Measurements from ENCODE around the gene CENPU.
A peak's percentile ranks its signal among the peaks of the same experiment; 100 is the strongest.
"Not testable (repeated sequence)": the region's sequence is repeated elsewhere in the genome, so short reads cannot be mapped to it uniquely, and the experiment has no call there.

Gene CENPU

DNA sequence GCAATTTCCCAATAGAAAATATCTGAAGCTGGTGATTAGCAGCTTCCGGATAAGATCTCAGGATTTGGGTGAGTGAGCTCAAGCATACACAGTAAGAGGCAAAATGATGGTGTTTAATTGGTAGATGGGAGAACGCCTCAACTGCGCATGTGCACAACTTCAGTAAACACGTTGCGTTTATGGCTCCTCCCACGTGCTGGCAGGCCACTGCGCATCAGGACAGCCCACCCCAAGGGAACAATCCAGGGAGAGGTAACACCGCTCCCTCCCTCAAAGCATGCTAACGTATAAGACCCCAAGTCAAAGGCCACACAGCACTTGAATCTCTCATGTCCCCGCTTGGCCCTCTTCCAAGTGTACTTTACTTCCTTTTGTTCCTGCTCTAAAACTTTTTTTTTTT lies 10.3 kb upstream of the CENPU start:
- FAIRE-seq = no peak
- TF ChIP-seq POLR2A (IDR thresholded peaks at IDR 0.05; ENCODE audit: low read depth, low read length) = no peak
- no peak for DNase-seq (ENCODE audit: insufficient read length, low spot score)

DNA sequence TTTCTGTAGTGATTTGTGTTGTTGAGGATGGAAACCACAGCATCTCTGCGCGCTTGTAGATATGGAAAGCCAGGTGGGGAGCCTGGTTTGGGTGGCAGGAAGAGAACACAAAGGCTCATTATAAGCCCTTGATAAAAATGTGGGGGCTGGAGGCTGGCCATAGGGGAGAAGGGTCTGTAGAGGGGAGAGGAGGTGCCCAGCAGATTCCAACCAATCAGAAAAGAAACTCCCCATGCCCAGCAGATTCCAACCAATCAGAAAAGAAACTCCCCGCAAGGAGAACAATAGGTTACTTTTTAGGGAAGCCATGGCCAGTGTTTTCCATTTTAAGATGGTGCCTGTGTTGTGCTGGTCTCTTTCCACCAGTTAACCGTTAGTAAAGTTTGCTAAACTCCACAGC lies 9.8 kb upstream of the CENPU start:
- no peak for TF ChIP-seq POLR2A (IDR thresholded peaks at IDR 0.05; ENCODE audit: low read depth, low read length)
- no peak for FAIRE-seq
- DNase-seq (ENCODE audit: insufficient read length, low spot score) = no peak

DNA sequence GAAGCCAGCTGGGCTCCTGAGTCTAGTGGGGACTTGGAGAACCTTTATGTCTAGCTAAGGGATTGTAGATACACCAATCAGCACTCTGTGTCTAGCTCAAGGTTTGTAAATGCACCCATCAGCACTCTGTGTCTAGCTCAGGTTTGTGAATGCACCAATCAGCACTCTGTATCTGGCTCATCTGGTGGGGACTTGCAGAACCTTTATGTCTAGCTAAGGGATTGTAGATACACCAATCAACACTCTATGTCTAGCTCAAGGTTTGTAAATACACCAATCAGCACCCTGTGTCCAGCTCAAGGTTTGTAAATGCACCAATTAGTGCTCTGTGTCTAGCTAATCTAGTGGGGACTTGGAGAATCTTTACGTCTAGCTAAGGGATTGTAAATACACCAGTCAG lies 7.8 kb upstream of the CENPU start:
- FAIRE-seq; DNase-seq (ENCODE audit: insufficient read length, low spot score): not testable (repeated sequence)

DNA sequence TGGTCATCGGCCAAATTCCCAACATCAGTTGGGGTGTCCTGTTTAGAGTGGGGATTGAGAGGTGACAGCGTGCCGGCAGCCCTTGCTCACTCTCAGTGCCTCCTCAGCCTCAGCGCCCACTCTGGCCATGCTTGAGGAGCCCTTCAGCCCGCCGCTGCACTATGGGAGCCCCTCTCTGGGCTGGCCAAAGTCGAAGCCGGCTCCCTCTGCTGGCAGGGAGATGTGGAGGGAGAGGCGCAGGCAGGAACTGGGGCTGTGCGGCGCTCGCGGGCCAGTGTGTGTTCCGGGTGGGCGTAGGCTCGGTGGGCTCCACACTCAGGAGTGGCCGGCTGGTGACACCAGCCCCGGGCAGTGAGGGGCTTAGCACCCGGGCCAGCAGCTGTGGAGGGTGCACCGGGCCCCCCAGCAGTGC lies 7.1 kb upstream of the CENPU start:
- no peak for FAIRE-seq

DNA sequence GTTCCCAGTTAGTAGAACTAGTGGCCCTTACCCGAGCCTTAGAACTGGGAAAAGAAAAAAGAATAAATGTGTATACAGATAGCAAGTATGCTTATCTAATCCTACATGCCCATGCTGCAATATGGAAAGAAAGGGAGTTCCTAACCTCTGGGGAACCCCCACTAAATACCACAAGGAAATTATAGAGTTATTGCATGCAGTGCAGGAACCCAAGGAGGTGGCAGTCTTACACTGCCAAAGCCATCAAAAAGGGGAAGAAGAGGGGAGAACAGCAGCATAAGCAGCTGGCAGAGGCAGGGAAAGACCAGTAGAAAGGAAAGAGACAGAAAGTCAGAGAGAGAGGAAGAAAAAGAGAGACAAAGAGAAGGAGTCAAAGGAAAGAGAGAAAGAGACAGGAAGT lies 5.7 kb upstream of the CENPU start:
- not testable (repeated sequence) for FAIRE-seq

More for the DNA sequence above, 7.1 kb upstream of the CENPU start:
- TF ChIP-seq POLR2A (IDR thresholded peaks at IDR 0.05; ENCODE audit: low read depth, low read length) = no peak
- DNase-seq (ENCODE audit: insufficient read length, low spot score) = no peak

DNA sequence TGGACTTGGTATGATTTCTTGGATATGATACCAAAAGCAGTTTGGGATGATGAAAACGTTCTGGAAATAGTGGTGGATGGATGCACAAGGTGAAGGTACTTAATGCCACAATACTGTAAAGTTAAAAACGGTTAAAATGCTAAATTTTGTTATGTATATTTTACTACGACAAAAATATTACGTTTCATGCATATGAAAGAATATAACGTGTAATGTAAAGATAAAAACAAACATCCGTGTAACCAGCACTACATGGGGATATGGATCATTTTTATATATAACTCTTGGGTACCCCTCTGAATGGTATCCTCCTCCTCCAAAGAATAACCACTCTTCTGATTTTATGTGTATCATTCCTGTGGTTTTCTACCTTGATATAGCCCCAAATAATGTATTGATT lies 862 bp upstream of the CENPU start:
- DNase-seq (ENCODE audit: insufficient read length, low spot score) (no peak), FAIRE-seq (no peak)
- no peak for TF ChIP-seq POLR2A (IDR thresholded peaks at IDR 0.05; ENCODE audit: low read depth, low read length)

More for the DNA sequence above, 5.7 kb upstream of the CENPU start:
- DNase-seq (ENCODE audit: insufficient read length, low spot score) = not testable (repeated sequence)

DNA sequence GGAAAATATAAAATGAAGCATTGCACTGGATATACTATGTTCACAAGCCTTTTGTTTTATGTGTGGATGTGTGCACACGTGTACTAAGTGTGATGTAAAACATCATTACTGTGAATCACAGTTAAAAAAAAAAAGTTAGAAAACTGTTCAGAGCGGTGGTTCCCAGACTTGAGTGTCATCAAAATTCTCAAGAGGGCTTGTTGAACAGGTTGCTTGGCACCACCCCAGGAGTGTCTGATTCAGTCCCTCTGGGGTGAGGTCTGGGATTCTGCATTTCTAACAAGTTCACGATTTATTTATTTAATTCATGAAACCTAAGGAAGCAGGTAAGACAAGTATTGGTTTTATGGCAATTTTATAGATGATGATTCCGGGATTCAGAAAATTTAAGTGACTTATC lies 1.8 kb downstream of the CENPU start:
- TF ChIP-seq POLR2A (IDR thresholded peaks at IDR 0.05; ENCODE audit: low read depth, low read length) = no peak
- FAIRE-seq = no peak
- no peak for DNase-seq (ENCODE audit: insufficient read length, low spot score)

DNA sequence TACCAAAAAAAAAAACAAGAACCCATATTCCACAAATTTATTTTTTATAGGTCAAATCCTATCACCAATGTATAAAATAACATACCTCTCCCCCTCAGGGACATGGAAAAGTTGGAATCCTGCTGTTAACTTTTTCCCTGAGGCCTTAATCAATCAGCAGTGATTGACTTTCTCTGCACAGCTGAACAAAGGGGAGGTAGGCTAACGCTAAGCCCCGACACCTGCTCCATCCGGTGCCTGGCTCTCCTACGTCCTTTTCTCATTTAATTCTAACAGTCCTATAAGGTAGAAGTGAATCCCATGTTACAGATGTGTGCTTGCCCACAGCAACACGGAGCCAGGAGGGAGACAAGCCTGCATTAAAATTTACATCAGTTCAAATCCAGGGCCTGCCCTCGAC lies 2.8 kb downstream of the CENPU start:
- DNase-seq (ENCODE audit: insufficient read length, low spot score) (no peak), FAIRE-seq (no peak)
- TF ChIP-seq POLR2A (IDR thresholded peaks at IDR 0.05; ENCODE audit: low read depth, low read length) = no peak

DNA sequence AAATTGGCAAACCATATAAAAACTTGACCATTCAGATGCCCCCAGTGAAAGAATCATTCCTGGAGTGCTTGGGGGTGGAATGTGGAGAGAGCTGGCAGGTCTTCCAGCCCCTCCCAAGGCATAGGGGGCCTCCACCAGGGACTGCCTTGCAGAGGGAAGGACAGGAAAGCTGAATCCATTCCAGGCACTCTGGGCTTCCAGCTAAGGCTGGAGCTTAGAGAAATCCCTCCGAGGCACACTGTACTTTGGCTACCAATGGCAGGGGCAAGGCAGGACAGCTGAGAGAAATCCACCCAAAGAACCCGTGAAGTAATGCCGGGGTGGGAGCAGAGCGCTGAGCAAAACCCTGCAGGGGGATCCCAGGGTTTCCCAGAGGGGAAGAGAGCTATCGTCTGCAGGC lies 4.0 kb downstream of the CENPU start:
- FAIRE-seq = no peak
- no peak for DNase-seq (ENCODE audit: insufficient read length, low spot score)
- no peak for TF ChIP-seq POLR2A (IDR thresholded peaks at IDR 0.05; ENCODE audit: low read depth, low read length)

DNA sequence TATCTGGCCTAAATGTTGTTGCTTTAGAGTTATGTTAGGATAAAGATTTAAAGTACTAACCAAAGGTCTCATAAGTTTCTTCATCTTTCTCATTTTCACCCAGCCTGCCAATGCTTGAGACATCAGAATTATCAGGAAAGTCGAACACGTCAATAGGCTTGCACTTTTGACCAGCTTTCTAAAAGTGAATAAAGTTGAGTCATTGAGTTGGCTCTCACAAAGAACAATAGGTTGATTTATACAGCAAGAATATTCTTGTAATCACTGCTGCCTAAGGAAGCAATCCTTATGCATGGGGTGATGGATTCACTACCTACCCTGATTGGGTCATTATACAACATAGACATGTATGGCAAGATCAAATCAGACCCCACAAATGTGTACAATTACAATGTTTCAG lies 5.0 kb downstream of the CENPU start:
- FAIRE-seq = peak; percentile 20
- no peak for TF ChIP-seq POLR2A (IDR thresholded peaks at IDR 0.05; ENCODE audit: low read depth, low read length)
- no peak for DNase-seq (ENCODE audit: insufficient read length, low spot score)

DNA sequence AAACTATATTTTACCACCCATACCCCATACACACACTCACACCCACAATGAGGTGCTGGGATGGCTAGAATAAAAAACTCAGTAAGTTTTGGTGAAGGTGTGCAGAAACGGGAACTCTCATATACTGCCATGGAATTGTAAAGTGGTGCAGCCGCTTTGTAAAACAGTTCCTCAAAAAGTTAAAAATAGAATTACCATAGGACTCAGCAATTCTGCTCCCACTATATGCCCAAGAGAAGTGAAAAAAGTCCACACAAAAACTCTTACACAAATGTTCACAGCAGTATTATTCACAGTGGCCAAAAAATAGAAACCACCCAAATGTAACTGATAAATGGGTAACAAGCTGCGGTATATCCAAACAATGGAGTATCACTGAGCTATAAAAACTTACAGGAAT lies 6.5 kb downstream of the CENPU start:
- no peak for TF ChIP-seq POLR2A (IDR thresholded peaks at IDR 0.05; ENCODE audit: low read depth, low read length)
- DNase-seq (ENCODE audit: insufficient read length, low spot score) = no peak
- FAIRE-seq = no peak

DNA sequence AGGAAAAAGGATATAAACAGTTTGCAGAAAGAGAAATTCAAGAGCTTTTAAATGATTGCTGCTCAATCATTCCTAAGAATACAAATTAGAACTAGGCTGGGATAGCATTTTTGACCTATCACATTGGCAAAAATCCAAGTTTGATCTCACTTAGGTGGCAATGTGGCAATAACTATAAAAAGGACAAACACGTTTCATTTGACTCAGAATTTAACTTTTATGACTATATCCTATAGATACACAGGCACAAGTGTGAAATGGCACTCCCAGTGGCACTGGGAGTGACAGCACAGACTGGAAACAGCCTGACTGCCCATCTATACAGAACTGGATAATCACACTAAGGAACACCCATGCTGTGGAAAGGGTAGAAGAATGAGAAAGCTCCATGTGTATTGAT lies 11.1 kb downstream of the CENPU start:
- DNase-seq (ENCODE audit: insufficient read length, low spot score) (no peak), FAIRE-seq (no peak)
- no peak for TF ChIP-seq POLR2A (IDR thresholded peaks at IDR 0.05; ENCODE audit: low read depth, low read length)

DNA sequence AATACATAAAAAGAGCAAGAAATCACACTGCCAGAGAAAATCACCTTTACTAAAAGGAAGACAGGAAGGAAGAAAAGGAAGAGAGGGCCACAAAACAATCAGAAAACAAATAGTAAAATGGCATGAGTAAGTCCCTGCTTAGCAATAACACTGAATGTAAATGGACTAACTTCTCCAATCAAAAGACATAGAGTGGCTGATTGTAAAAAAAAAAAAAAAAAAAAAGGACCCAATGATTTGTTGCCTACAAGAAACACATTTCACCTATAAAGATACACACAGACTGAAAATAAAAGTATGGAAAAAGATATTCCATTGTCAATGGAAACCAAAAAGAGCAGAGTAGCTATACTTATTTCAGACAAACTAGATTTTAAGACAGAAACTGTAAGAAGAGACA lies 12.6 kb downstream of the CENPU start:
- DNase-seq (ENCODE audit: insufficient read length, low spot score) (no peak), FAIRE-seq (no peak)
- no peak for TF ChIP-seq POLR2A (IDR thresholded peaks at IDR 0.05; ENCODE audit: low read depth, low read length)

DNA sequence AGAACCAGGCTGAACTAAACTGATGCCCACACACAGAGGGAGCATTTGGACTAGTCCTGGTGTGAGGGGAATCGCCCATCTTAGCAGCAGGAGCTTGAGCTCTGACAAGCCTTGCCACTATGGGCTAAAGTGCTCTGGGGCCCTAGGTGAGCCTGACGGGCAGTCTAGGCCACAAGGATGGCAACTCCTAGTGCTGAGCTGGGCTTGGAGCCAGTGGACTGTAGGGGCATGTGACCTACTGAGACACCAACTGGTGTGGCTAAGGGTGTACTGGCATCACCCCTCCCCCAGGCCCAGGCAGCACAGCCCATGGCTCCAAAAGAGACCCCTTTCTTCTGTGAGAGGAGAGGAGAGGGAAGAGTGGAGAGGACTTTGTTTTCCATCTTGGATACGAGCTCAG lies 14.5 kb downstream of the CENPU start:
- no peak for DNase-seq (ENCODE audit: insufficient read length, low spot score)
- no peak for FAIRE-seq
- TF ChIP-seq POLR2A (IDR thresholded peaks at IDR 0.05; ENCODE audit: low read depth, low read length) = no peak

DNA sequence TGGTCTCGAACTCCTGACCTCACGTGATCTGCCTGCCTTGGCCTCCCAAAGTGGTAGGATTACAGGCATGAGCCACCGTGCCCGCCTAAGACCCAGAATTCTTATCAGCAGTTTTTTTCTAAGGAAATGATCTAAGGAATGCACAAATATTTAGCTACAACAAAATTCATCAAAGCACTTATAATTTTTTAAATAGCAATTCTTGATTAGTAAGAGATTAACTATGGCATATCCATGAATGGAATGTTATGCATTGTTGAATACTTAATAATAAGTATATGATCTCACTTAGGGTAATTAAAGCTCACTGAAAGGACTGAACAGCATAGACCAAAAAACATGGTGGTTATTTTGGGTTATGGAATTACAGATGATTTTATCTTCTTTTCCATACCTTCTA lies 18.4 kb downstream of the CENPU start:
- no peak for TF ChIP-seq POLR2A (IDR thresholded peaks at IDR 0.05; ENCODE audit: low read depth, low read length)
- no peak for DNase-seq (ENCODE audit: insufficient read length, low spot score)
- no peak for FAIRE-seq

DNA sequence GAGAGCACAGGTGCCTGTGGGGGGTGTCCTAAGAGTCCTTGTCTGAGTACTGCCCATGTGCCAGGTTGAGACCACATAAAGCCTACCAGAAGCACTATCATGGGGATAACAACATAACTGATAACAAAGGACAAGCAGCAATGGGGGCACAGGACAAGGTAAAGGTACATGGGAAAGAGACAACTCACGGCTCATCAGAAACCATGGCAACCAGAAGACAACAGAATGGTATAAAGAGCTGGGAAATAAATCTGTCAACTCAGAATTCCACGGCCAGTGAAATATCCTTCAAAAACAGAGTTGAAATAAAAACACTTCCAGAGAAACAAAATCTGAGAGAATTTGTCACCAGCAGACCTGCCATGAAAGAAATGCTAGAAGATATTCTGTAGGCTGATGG lies 20.0 kb downstream of the CENPU start:
- no peak for FAIRE-seq
- no peak for DNase-seq (ENCODE audit: insufficient read length, low spot score)
- TF ChIP-seq POLR2A (IDR thresholded peaks at IDR 0.05; ENCODE audit: low read depth, low read length) = no peak
